WTC11 (cell line): Measurements from ENCODE around the gene ZKSCAN1. TPM values are rescaled to one million over a fixed set of nuclear protein-coding genes. Genes with fewer than 3 reads are reported as not detected.
"Not testable (repeated sequence)": the region's sequence is repeated elsewhere in the genome, so short reads cannot be mapped to it uniquely, and the experiment has no call there.

Source experiments
- ATAC-seq: fragments of 200-7000 bp; cut with Tn5 transposase; 2 replicates; pipeline ENCODE4 v1.10.0; 2021; ENCODE audit warnings: mild to moderate bottlenecking, moderate library complexity
- CTCF ChIA-PET: fragments of 300-600 bp; sonication (Branson Sonifier 250); formaldehyde crosslinking; loops from one replicate; lab custom pipeline; 2021; ENCODE audit warnings: antibody characterized with exemption; lab: Charles Lee
- POLR2A ChIA-PET: fragments of 350-600 bp; sonication (Branson Sonifier 250); formaldehyde crosslinking; loops from one replicate; lab custom pipeline; 2021; ENCODE audit warnings: antibody characterized with exemption; lab: Charles Lee
- DNase-seq: peaks from one replicate; pipeline ENCODE4 v3.0.0; 2021; ENCODE audit warnings: low spot score
- H3K27ac Mint-ChIP-seq: 2 replicates; pipeline ENCODE4 v1.8.0; 2021; ENCODE audit warnings: mixed read lengths
- H3K27me3 Mint-ChIP-seq: 2 replicates; pipeline ENCODE4 v1.8.0; 2021; ENCODE audit warnings: low read depth, mild to moderate bottlenecking, moderate library complexity, mixed read lengths
- H3K36me3 Mint-ChIP-seq: 2 replicates; pipeline ENCODE4 v1.8.0; 2021; ENCODE audit warnings: mixed read lengths
- H3K4me1 Mint-ChIP-seq: 2 replicates; pipeline ENCODE4 v1.8.0; 2022; ENCODE audit warnings: mixed read lengths
- H3K4me3 Mint-ChIP-seq: 2 replicates; pipeline ENCODE4 v1.8.0; 2021; ENCODE audit warnings: mild to moderate bottlenecking, moderate library complexity, mixed read lengths
- H3K9me3 Mint-ChIP-seq: 2 replicates; pipeline ENCODE4 v1.8.0; 2021; ENCODE audit warnings: mixed read lengths
- EMX1 ChIP-seq: fragments of 250-450 bp; sonication (Bioruptor Pico); IDR thresholded peaks from 2 replicates; pipeline ENCODE4 v1.8.0; 2021; ENCODE audit warnings: mild to moderate bottlenecking
- GABPB1 ChIP-seq: sonication (generic); formaldehyde crosslinking; IDR thresholded peaks from 2 replicates; pipeline ENCODE4 v1.8.1; 2023; ENCODE audit warnings: mild to moderate bottlenecking, missing genetic modification reagents
- RELA ChIP-seq: sonication (generic); formaldehyde crosslinking; IDR thresholded peaks from 2 replicates; pipeline ENCODE4 v1.8.1; 2022; ENCODE audit warnings: missing genetic modification reagents, mild to moderate bottlenecking, borderline replicate concordance
- ZNF138 ChIP-seq: sonication (generic); formaldehyde crosslinking; conservative IDR thresholded peaks from 2 replicates; pipeline ENCODE4 v1.8.1; 2022; ENCODE audit warnings: mild to moderate bottlenecking, moderate library complexity, missing genetic modification reagents
- total RNA-seq: library from RNA; stranded (reverse); gene quantifications from 3 replicates; pipeline ENCODE4 v1.2.3, GENCODE V29; 2021
- TF ChIP-seq, protein P1 (sequence below): fragments of 200-600 bp; IDR thresholded peaks from 2 replicates; pipeline ENCODE4 v1.8.0; 2022; ENCODE audit warnings: antibody characterized with exemption
- TF ChIP-seq, protein P2 (sequence below): sonication (generic); formaldehyde crosslinking; IDR thresholded peaks from 2 replicates; pipeline ENCODE4 v1.8.1; 2022; ENCODE audit warnings: low read depth, mild to moderate bottlenecking, moderate library complexity, missing genetic modification reagents, borderline replicate concordance
- TF ChIP-seq, protein P3 (sequence below): sonication (generic); formaldehyde crosslinking; IDR thresholded peaks from 2 replicates; pipeline ENCODE4 v1.8.1; 2022; ENCODE audit warnings: mild to moderate bottlenecking, moderate library complexity, missing genetic modification reagents
- TF ChIP-seq, protein P4 (sequence below): sonication (generic); formaldehyde crosslinking; IDR thresholded peaks from 2 replicates; pipeline ENCODE4 v1.8.0; 2022; ENCODE audit warnings: mild to moderate bottlenecking, missing genetic modification reagents
- TF ChIP-seq, protein P5 (sequence below): sonication (generic); formaldehyde crosslinking; IDR thresholded peaks from 2 replicates; pipeline ENCODE4 v1.8.0; 2023; ENCODE audit warnings: mild to moderate bottlenecking, missing genetic modification reagents
- TF ChIP-seq, protein P6 (sequence below): sonication (generic); formaldehyde crosslinking; IDR thresholded peaks from 2 replicates; pipeline ENCODE4 v1.8.0; 2022; ENCODE audit warnings: mild to moderate bottlenecking, missing genetic modification reagents
- TF ChIP-seq, protein P7 (sequence below): sonication (generic); formaldehyde crosslinking; IDR thresholded peaks from 2 replicates; pipeline ENCODE4 v1.8.1; 2023; ENCODE audit warnings: mild to moderate bottlenecking, missing genetic modification reagents
- TF ChIP-seq, protein P8 (sequence below): sonication (generic); formaldehyde crosslinking; IDR thresholded peaks from 2 replicates; pipeline ENCODE4 v1.8.1; 2023; ENCODE audit warnings: mild to moderate bottlenecking, missing genetic modification reagents, moderate library complexity

Gene ZKSCAN1
- total RNA-seq, 1 experiment from 2014 or later, result 46.6 TPM

DNA sequence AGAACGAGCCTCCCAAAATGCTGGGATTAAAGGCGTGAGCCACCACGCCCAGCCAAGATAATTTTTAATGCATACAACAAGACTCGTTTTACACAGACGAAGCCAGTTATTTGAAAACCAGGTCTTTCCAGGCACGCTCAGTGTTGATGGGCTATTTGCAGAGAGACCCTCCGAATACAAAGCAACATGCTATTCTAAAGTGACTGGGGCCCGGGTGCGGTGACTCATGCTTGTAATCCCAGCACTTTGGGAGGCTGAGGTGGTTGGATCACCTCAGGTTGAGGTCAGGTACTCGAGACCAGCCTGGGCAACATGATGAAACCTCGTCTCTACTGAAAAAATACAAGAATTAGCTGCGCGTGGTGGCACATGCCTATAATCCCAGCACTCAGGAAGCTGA is 38.8 kb upstream of the ZKSCAN1 start:
- Mint-ChIP-seq H3K4me3 (no peak overlapping the region), H3K27ac (no peak overlapping the region), H3K9me3 (peaks cover 8% of the 10 kb centered on the region), H3K4me1 (peaks cover 18% of the 10 kb centered on the region), H3K27me3 (no peaks in the 10 kb centered on the region; the same call in 1 of the 2 replicates), H3K36me3 (no peaks in the 10 kb centered on the region)
- ChIA-PET POLR2A (no interaction called here), CTCF (interaction anchor here (1.6 to 2.4 kb wide), 2 partner anchors 47 to 63 kb away, joined by 4 to 7 read pairs; partner anchors contain the start of gene GJC3)
- TF ChIP-seq GABPB1 (CRISPR knock-in tag) (0 out of 2 replicates have a peak, but pooled peaks have one; percentile 38), EMX1 (CRISPR knock-in tag) (no peak)
- ATAC-seq (no peak), DNase-seq (no peak)

DNA sequence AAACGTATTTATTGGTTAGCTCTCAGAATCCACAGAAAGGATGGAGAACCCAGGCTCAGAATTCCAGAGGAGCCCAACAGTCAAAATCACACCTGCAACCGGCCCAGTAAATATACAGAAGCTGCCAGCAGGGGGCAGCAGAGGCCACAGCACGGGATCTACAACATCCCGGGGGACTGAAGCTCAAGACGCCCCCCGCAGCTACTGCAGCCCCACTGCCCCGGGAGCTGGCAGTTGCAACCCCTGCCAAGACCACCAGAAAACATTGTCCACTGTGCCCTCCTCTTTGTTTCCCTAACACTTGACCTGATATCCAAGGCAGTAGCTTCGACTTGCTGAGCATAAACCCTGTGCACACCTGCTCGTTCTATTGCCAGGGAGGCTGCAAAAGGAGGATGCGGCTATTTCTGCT is 35.6 kb upstream of the ZKSCAN1 start:
- H3K9me3 Mint-ChIP-seq, H3K36me3 Mint-ChIP-seq, H3K27ac Mint-ChIP-seq, H3K4me3 Mint-ChIP-seq: not testable (repeated sequence)
- ChIA-PET POLR2A (interaction anchor here (1.1 kb wide), 1 partner anchor 32 kb away, joined by 3 read pairs; no protein-coding TSS in a partner anchor), CTCF (interaction anchor here (0.6 to 3.4 kb wide), 24 partner anchors 11 to 348 kb away, joined by 3 to 70 read pairs (median 4); partner anchors contain the start of genes GJC3 and TRIM4)
- ATAC-seq (peak; percentile 88), DNase-seq (peak; percentile 83)
- TF ChIP-seq, protein P1, sequence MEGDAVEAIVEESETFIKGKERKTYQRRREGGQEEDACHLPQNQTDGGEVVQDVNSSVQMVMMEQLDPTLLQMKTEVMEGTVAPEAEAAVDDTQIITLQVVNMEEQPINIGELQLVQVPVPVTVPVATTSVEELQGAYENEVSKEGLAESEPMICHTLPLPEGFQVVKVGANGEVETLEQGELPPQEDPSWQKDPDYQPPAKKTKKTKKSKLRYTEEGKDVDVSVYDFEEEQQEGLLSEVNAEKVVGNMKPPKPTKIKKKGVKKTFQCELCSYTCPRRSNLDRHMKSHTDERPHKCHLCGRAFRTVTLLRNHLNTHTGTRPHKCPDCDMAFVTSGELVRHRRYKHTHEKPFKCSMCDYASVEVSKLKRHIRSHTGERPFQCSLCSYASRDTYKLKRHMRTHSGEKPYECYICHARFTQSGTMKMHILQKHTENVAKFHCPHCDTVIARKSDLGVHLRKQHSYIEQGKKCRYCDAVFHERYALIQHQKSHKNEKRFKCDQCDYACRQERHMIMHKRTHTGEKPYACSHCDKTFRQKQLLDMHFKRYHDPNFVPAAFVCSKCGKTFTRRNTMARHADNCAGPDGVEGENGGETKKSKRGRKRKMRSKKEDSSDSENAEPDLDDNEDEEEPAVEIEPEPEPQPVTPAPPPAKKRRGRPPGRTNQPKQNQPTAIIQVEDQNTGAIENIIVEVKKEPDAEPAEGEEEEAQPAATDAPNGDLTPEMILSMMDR, result peak; percentile 76
- H3K4me1 Mint-ChIP-seq, result peaks cover 18% of the 10 kb centered on the region
- H3K27me3 Mint-ChIP-seq, result peaks cover 14% of the 10 kb centered on the region

DNA sequence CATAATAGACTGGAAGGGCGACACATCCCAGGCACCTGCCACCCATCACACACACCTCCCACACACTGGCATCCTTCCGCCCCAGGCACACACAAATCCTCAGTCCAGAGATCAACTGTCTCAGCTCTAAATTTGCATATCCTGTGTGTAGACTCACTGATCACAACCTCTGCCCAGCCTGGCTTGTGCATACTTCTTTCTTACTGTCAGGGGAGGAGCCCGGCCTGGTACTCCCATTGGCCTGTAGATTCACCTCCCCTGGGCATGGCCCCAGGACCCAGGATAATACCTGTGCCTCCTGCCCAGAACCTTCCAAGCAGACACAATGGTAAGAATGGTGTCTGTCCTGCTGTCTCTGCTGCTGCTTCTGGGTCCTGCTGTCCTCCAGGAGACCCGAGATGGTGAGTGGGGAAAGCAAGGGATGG is 34.9 kb upstream of the ZKSCAN1 start:
- not testable (repeated sequence) for H3K4me3 Mint-ChIP-seq, H3K9me3 Mint-ChIP-seq
- CTCF ChIA-PET, result interaction anchor here (0.7 to 3.4 kb wide), 21 partner anchors 11 to 349 kb away, joined by 3 to 70 read pairs (median 4); partner anchors contain the start of genes GJC3 and TRIM4

DNA sequence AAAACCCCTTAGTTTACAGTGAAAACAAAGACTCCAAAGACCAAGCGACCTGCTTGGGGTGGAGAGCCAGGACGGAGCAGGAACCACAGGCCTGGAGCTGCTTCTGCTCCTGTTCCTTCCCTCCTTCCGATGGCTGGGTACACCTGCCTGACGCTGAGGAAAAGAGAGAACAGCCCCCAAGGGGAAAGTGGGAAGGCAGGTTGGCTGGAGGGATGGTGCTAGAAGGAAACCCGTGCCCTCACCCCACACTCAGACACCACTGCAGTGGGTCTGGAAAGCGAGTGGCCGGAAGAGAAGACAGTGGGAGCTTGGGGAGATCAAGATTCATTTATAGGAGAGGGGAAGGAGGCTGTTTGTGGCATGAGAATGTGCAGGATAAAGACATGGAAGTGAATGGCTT is 34.3 kb upstream of the ZKSCAN1 start:
- H3K4me3 Mint-ChIP-seq, H3K9me3 Mint-ChIP-seq, POLR2A ChIA-PET, DNase-seq, ATAC-seq, H3K36me3 Mint-ChIP-seq, H3K27ac Mint-ChIP-seq: not testable (repeated sequence)
- CTCF ChIA-PET, result interaction anchor here (1.2 to 3.4 kb wide), 3 partner anchors 10 to 150 kb away, joined by 3 to 70 read pairs (median 3); no protein-coding TSS in a partner anchor
- Mint-ChIP-seq H3K27me3 (peaks cover 17% of the 10 kb centered on the region), H3K4me1 (peaks cover 18% of the 10 kb centered on the region)

More for the DNA sequence above, 34.9 kb upstream of the ZKSCAN1 start:
- POLR2A ChIA-PET, result interaction anchor here (1.1 kb wide), 1 partner anchor 31 kb away, joined by 3 read pairs; no protein-coding TSS in a partner anchor
- peaks cover 18% of the 10 kb centered on the region for H3K4me1 Mint-ChIP-seq
- H3K27ac Mint-ChIP-seq, DNase-seq, H3K36me3 Mint-ChIP-seq: not testable (repeated sequence)
- H3K27me3 Mint-ChIP-seq, result peaks cover 17% of the 10 kb centered on the region
- ATAC-seq, result peak; percentile 69

DNA sequence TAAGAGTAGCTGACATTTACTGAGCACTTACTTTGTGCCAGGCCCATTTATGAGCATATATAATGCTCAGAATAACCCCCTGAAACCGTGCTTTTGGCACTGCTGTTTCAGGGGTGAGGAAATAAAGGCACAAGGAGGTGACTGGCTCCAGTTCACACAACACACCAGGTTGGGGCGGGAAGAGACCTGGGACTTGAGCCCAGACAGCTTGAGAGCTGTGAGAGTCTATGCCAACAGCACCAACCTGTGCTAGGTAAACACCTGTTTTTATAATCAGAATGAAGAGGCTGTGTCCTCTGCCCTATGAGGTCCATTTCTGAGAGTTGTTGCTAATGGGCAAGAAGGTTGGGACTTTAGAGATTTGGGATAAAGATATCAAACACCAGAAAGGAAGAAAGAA is 30.8 kb upstream of the ZKSCAN1 start:
- Mint-ChIP-seq H3K36me3 (no peaks in the 10 kb centered on the region), H3K4me1 (peaks cover 11% of the 10 kb centered on the region), H3K27ac (no peak overlapping the region), H3K27me3 (peaks cover 25% of the 10 kb centered on the region), H3K4me3 (no peak overlapping the region), H3K9me3 (peaks cover 8% of the 10 kb centered on the region)
- POLR2A ChIA-PET, result no interaction called here
- CTCF ChIA-PET, result no interaction called here
- ATAC-seq (no peak), DNase-seq (no peak)
- TF ChIP-seq, protein P2, sequence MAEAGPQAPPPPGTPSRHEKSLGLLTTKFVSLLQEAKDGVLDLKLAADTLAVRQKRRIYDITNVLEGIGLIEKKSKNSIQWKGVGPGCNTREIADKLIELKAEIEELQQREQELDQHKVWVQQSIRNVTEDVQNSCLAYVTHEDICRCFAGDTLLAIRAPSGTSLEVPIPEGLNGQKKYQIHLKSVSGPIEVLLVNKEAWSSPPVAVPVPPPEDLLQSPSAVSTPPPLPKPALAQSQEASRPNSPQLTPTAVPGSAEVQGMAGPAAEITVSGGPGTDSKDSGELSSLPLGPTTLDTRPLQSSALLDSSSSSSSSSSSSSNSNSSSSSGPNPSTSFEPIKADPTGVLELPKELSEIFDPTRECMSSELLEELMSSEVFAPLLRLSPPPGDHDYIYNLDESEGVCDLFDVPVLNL (CRISPR knock-in tag), result no peak
- TF ChIP-seq, protein P3, sequence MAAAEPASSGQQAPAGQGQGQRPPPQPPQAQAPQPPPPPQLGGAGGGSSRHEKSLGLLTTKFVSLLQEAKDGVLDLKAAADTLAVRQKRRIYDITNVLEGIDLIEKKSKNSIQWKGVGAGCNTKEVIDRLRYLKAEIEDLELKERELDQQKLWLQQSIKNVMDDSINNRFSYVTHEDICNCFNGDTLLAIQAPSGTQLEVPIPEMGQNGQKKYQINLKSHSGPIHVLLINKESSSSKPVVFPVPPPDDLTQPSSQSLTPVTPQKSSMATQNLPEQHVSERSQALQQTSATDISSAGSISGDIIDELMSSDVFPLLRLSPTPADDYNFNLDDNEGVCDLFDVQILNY, result no peak
- TF ChIP-seq, protein P4, sequence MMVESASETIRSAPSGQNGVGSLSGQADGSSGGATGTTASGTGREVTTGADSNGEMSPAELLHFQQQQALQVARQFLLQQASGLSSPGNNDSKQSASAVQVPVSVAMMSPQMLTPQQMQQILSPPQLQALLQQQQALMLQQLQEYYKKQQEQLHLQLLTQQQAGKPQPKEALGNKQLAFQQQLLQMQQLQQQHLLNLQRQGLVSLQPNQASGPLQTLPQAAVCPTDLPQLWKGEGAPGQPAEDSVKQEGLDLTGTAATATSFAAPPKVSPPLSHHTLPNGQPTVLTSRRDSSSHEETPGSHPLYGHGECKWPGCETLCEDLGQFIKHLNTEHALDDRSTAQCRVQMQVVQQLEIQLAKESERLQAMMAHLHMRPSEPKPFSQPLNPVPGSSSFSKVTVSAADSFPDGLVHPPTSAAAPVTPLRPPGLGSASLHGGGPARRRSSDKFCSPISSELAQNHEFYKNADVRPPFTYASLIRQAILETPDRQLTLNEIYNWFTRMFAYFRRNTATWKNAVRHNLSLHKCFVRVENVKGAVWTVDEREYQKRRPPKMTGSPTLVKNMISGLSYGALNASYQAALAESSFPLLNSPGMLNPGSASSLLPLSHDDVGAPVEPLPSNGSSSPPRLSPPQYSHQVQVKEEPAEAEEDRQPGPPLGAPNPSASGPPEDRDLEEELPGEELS, result no peak
- TF ChIP-seq, protein P5, sequence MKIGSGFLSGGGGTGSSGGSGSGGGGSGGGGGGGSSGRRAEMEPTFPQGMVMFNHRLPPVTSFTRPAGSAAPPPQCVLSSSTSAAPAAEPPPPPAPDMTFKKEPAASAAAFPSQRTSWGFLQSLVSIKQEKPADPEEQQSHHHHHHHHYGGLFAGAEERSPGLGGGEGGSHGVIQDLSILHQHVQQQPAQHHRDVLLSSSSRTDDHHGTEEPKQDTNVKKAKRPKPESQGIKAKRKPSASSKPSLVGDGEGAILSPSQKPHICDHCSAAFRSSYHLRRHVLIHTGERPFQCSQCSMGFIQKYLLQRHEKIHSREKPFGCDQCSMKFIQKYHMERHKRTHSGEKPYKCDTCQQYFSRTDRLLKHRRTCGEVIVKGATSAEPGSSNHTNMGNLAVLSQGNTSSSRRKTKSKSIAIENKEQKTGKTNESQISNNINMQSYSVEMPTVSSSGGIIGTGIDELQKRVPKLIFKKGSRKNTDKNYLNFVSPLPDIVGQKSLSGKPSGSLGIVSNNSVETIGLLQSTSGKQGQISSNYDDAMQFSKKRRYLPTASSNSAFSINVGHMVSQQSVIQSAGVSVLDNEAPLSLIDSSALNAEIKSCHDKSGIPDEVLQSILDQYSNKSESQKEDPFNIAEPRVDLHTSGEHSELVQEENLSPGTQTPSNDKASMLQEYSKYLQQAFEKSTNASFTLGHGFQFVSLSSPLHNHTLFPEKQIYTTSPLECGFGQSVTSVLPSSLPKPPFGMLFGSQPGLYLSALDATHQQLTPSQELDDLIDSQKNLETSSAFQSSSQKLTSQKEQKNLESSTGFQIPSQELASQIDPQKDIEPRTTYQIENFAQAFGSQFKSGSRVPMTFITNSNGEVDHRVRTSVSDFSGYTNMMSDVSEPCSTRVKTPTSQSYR (CRISPR knock-in tag), result no peak
- TF ChIP-seq, protein P6, sequence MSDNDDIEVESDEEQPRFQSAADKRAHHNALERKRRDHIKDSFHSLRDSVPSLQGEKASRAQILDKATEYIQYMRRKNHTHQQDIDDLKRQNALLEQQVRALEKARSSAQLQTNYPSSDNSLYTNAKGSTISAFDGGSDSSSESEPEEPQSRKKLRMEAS (CRISPR knock-in tag), result no peak
- no peak for TF ChIP-seq RELA
- TF ChIP-seq, protein P7, sequence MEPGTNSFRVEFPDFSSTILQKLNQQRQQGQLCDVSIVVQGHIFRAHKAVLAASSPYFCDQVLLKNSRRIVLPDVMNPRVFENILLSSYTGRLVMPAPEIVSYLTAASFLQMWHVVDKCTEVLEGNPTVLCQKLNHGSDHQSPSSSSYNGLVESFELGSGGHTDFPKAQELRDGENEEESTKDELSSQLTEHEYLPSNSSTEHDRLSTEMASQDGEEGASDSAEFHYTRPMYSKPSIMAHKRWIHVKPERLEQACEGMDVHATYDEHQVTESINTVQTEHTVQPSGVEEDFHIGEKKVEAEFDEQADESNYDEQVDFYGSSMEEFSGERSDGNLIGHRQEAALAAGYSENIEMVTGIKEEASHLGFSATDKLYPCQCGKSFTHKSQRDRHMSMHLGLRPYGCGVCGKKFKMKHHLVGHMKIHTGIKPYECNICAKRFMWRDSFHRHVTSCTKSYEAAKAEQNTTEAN (CRISPR knock-in tag), result no peak
- TF ChIP-seq ZNF138, result no peak
- TF ChIP-seq, protein P8, sequence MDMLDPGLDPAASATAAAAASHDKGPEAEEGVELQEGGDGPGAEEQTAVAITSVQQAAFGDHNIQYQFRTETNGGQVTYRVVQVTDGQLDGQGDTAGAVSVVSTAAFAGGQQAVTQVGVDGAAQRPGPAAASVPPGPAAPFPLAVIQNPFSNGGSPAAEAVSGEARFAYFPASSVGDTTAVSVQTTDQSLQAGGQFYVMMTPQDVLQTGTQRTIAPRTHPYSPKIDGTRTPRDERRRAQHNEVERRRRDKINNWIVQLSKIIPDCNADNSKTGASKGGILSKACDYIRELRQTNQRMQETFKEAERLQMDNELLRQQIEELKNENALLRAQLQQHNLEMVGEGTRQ (CRISPR knock-in tag), result no peak
